ENCODE measurements around the gene JKAMP.

- no peak for TF ChIP-seq POLR2A (IDR thresholded peaks at IDR 0.05)
- TF ChIP-seq, protein P1, sequence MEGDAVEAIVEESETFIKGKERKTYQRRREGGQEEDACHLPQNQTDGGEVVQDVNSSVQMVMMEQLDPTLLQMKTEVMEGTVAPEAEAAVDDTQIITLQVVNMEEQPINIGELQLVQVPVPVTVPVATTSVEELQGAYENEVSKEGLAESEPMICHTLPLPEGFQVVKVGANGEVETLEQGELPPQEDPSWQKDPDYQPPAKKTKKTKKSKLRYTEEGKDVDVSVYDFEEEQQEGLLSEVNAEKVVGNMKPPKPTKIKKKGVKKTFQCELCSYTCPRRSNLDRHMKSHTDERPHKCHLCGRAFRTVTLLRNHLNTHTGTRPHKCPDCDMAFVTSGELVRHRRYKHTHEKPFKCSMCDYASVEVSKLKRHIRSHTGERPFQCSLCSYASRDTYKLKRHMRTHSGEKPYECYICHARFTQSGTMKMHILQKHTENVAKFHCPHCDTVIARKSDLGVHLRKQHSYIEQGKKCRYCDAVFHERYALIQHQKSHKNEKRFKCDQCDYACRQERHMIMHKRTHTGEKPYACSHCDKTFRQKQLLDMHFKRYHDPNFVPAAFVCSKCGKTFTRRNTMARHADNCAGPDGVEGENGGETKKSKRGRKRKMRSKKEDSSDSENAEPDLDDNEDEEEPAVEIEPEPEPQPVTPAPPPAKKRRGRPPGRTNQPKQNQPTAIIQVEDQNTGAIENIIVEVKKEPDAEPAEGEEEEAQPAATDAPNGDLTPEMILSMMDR (IDR thresholded peaks at IDR 0.05) = no peak
- TF ChIP-seq POLR2AphosphoS5 (IDR thresholded peaks at IDR 0.05) = no peak
- no peak for TF ChIP-seq EP300 (IDR thresholded peaks at IDR 0.05)
These were observed 57.4 kb downstream of the JKAMP start for GRCh38 chr14:59541731-59542130.

Measured in stomach (tissue), 4 donors.